ENCODE measurements around the gene RPTOR. TPM values are rescaled to one million over a fixed set of nuclear protein-coding genes. Genes with fewer than 3 reads are reported as not detected.

The RPTOR gene
- total RNA-seq, 1 experiment from 2014 or later: 25.1 TPM

- Histone ChIP-seq H2BK120ac (ENCODE audit: low read depth, low read length, poor library complexity, severe bottlenecking) (no peak overlapping the region), H3K79me2 (ENCODE audit: insufficient read depth, low read length) (no peaks in the 10 kb centered on the region), H2BK20ac (ENCODE audit: low read depth, low read length, poor library complexity, severe bottlenecking) (no peak overlapping the region), H3K27ac (ENCODE audit: insufficient read length, low read depth, low read length) (no peak overlapping the region), H2BK12ac (ENCODE audit: insufficient read length, low read depth, low read length) (no peak overlapping the region), H3K79me1 (ENCODE audit: insufficient read depth, low read depth, low read length, poor library complexity, severe bottlenecking) (no peaks in the 10 kb centered on the region), H3K23me2 (ENCODE audit: insufficient read length, low read depth, low read length, poor library complexity, severe bottlenecking) (no peaks in the 10 kb centered on the region), H3K23ac (ENCODE audit: insufficient read length, low read depth, low read length) (no peak overlapping the region), H3K4ac (ENCODE audit: low read depth, low read length) (no peak overlapping the region), H2AK5ac (ENCODE audit: insufficient read length, low read length) (no peak overlapping the region), H4K91ac (ENCODE audit: insufficient read length, low read depth, low read length) (no peak overlapping the region), H3K9ac (ENCODE audit: extremely low read depth, insufficient read length, low read length) (no peak overlapping the region), H4K5ac (ENCODE audit: insufficient read length, low read depth, low read length) (no peak overlapping the region), H4K8ac (replicated peaks; ENCODE audit: insufficient read length, low read depth, low read length) (no peak overlapping the region), H3K27me3 (ENCODE audit: insufficient read depth, low read length) (no peaks in the 10 kb centered on the region), H3K4me1 (ENCODE audit: insufficient read depth, low read length) (no peaks in the 10 kb centered on the region), H2BK15ac (ENCODE audit: low read depth, low read length) (no peak overlapping the region), H3K14ac (ENCODE audit: insufficient read depth, low read length) (no peak overlapping the region; the same call in 1 of the 2 replicates), H4K20me1 (ENCODE audit: control insufficient read depth, insufficient read depth, insufficient read length) (peaks cover 2% of the 10 kb centered on the region), H2AFZ (ENCODE audit: low read length) (no peak overlapping the region), H3K9me3 (ENCODE audit: control insufficient read depth, low read depth, low read length) (no peaks in the 10 kb centered on the region), H3T11ph (ENCODE audit: low read length) (no peak overlapping the region), H3K18ac (ENCODE audit: insufficient read length, low read depth, low read length) (no peak overlapping the region), H3K56ac (ENCODE audit: insufficient read length, low read depth, low read length) (no peak overlapping the region), H3K4me2 (ENCODE audit: insufficient read depth, insufficient read length, low read length) (no peak overlapping the region), H2BK5ac (ENCODE audit: insufficient read length, low read length) (no peak overlapping the region)
- no peak for DNase-seq
- TF ChIP-seq CTCF (conservative IDR thresholded peaks at IDR 0.05): no peak
- no CpG with 5 or more reads among the region's 35 CpGs for WGBS (ENCODE audit: extremely low coverage, insufficient read length, low lambda C conversion rate)
- Mint-ChIP-seq H3K27ac (peak overlapping the region in 1 of 3 experiments; percentile 65; a peak in 2 of 7 replicates), H3K36me3 (ENCODE audit: insufficient read depth in 1 of 3, low read depth in 3 of 3) (peaks cover 10 to 30% (median 21%) of the 10 kb centered on the region in 3 experiments; a peak in 6 of 7 replicates), H3K27me3 (ENCODE audit: low read depth) (no peaks in the 10 kb centered on the region), H3K4me3 (no peak overlapping the region), H3K9me3 (no peaks in the 10 kb centered on the region), H3K4me1 (no peaks in the 10 kb centered on the region; a peak in 1 of 4 replicates)
These were observed 347.6 kb downstream of the RPTOR start for GRCh38 chr17:80892019-80892855.

Measured in H9 (cell line).